Liver (tissue), 3 donors: Measurements from ENCODE around the gene PNMA1.

Experiments used
- CTCF ChIP-seq: fragments of 150-350 bp; IDR thresholded peaks from 2 replicates; pipeline ENCODE4 v1.5.1; 2017; ENCODE audit warnings: improper control_type of control experiment, low read depth, low read length; ENCODE audit not compliant: missing input control
- GABPA ChIP-seq, 2 donors: IDR thresholded peaks in 1 of 2; conservative IDR thresholded peaks in 1 of 2; 2 replicates each; pipeline ENCODE4 v1.6.1; 2016; ENCODE audit warnings: antibody characterized with exemption in 2 of 2, mild to moderate bottlenecking in 1 of 2, moderate library complexity in 1 of 2
- JUND ChIP-seq, 2 donors: IDR thresholded peaks; 2 replicates each; pipeline ENCODE4 v1.6.1; 2016; ENCODE audit warnings: antibody characterized with exemption in 2 of 2
- MAX ChIP-seq: IDR thresholded peaks from 2 replicates; pipeline ENCODE4 v1.6.1; 2016; ENCODE audit warnings: antibody characterized with exemption
- NR2F2 ChIP-seq: IDR thresholded peaks from 2 replicates; pipeline ENCODE4 v1.6.1; 2016; ENCODE audit warnings: antibody characterized with exemption
- RAD21 ChIP-seq, 2 donors: IDR thresholded peaks; 2 replicates each; pipeline ENCODE4 v1.6.1; 2016; ENCODE audit warnings: antibody characterized with exemption in 2 of 2, mild to moderate bottlenecking in 2 of 2
- SP1 ChIP-seq: IDR thresholded peaks from 2 replicates; pipeline ENCODE4 v1.6.1; 2018; ENCODE audit warnings: antibody characterized with exemption, mild to moderate bottlenecking
- TAF1 ChIP-seq: conservative IDR thresholded peaks from 2 replicates; pipeline ENCODE4 v1.6.1; 2016; ENCODE audit warnings: antibody characterized with exemption, mild to moderate bottlenecking
- YY1 ChIP-seq: IDR thresholded peaks from 2 replicates; pipeline ENCODE4 v1.6.1; 2016; ENCODE audit warnings: antibody characterized with exemption, mild to moderate bottlenecking
- donor health status: healthy.
- donor health status: healthy.

GRCh38 chr14:73744874-73745529 is 30.8 kb upstream of the PNMA1 start:
- TF ChIP-seq GABPA (IDR thresholded peaks at IDR 0.05 in 1 of 2, conservative IDR thresholded peaks at IDR 0.05 in 1 of 2) (no peak), CTCF (no peak), RAD21 (IDR thresholded peaks at IDR 0.05) (no peak), NR2F2 (no peak), YY1 (no peak), SP1 (no peak), JUND (IDR thresholded peaks at IDR 0.05) (no peak), TAF1 (no peak), MAX (no peak)
